WI38 (cell line): Measurements from ENCODE around the gene KRT17.

Experiments
- H3K4me3 ChIP-seq: 2 replicates; pipeline ENCODE4 v1.5.1; 2011; ENCODE audit warnings: low read depth, mild to moderate bottlenecking, control low read depth, low read length
- TF ChIP-seq, protein P1 (sequence below): IDR thresholded peaks from 2 replicates; pipeline ENCODE4 v1.5.1; 2012; ENCODE audit warnings: low read depth, mild to moderate bottlenecking, control low read depth, low read length

The KRT17 gene

DNA sequence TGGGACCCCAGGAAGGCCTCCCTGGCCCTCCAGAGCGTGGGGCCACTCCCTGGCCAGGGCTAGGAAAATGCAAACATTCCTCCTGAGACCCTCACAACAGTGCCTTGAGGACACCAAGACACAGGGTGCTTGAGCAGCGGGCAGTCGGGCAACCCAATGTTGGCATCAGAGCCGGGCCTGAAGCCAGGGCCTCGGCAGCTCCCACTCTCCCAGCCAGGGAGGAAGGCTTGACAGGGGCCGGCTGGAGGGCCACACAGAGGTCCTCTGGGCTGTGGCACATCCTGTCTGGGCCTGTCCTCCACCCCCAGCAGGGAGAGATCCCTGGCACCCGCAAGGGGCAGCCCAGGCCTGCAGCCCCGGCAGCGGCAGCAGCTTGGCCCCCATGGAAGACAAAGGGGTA, 12.3 kb upstream of the KRT17 start:
- no peak overlapping the region for H3K4me3 ChIP-seq
- TF ChIP-seq, protein P1, sequence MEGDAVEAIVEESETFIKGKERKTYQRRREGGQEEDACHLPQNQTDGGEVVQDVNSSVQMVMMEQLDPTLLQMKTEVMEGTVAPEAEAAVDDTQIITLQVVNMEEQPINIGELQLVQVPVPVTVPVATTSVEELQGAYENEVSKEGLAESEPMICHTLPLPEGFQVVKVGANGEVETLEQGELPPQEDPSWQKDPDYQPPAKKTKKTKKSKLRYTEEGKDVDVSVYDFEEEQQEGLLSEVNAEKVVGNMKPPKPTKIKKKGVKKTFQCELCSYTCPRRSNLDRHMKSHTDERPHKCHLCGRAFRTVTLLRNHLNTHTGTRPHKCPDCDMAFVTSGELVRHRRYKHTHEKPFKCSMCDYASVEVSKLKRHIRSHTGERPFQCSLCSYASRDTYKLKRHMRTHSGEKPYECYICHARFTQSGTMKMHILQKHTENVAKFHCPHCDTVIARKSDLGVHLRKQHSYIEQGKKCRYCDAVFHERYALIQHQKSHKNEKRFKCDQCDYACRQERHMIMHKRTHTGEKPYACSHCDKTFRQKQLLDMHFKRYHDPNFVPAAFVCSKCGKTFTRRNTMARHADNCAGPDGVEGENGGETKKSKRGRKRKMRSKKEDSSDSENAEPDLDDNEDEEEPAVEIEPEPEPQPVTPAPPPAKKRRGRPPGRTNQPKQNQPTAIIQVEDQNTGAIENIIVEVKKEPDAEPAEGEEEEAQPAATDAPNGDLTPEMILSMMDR, result no peak

DNA sequence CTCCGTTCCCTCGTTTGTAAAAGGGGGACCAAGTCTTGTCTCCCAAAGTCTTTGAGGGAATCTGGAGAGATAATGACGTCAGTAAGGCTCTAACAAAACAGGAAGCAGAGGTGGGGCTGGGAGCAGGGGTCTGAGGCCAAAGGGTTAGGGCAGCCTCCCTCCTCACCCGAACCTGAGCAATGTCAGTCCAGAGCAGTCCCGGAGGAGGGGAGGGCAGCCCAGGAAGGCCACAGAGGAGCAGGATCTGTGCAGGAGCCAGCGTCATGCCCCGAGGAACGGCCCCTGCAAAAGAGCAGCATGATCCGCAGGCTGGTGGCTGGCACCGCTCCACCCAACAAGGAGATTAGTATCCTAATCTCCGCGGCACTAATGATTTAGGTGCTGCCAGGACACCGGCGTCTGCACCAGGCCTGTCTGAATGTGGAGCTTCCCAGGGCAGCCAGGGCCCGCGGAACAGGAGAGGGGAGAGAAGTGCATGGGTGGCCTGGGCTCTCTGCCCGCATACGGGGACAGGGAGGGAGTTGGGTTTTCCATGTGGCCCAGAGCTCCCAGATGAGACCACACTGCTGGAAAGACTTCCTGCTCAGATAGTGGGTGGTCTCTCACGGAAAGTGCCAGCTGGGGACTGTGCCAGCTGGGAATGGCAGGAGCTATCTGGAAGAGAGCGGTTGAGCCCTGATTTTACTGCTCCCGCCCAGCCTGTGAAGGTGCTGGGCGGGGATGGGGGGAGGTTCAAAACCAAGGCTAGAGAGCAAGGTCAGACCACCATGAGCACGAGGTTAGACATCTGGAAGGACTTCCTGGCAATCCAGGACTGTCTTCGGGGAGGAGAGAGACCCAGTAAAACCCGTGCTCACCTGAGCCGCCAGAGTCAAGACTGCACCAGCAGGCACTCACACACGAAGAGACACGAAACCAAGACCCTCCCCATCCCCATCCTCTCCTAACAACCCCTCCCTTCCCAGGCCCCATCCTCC, 11.0 kb upstream of the KRT17 start:
- H3K4me3 ChIP-seq, result no peak overlapping the region
- TF ChIP-seq, protein P1, result no peak

DNA sequence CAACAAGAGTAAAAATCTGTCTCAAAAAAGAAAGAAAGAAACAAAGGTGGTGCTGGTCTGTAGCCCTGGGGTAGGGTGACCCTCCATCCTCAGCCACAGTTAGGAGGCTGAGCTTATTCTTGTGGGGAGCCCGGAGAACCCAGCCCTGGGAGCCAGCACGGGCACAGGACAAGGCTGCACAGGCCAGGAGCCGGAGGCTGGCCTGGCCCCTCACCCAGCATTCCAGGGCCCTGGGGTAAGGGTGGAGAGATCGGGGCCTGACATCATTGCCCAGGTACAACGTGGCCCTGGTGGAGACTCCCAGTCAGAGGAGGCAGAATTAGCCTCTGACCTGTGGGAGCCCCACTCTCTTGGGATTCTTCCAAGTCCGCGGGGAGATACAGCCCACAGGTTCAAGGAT, 10.3 kb upstream of the KRT17 start:
- H3K4me3 ChIP-seq, result no peak overlapping the region

DNA sequence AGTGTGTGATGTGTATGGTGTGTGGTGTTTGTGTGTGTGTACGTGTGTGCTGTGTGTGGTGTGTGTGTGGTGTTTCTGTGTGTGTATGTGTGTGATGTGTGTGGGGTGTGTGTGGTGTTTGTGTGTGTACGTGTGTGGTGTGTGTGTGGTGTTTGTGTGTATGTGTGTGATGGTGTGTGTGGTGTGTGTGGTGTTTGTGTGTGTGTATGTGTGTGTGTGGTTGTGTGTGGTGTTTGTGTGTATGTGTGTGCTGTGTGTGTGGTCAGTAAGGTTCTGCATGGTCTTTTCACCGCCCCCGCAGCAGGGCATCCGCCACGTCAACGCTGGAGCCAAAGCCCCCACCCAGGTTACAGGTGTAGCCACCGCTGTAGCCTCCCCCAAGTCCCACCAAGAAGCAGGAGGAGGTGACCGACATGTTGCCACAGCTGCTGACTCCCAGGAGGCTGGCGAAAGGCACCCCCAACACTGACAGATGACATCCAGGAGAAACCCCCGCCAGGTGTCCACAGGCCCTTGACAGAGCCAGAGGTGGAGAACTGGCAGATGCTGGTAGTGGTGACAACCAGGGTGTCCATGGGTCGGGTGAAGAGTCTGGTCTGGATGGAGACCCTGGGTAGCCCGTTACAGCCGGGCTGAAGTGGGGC, 9.3 kb upstream of the KRT17 start:
- TF ChIP-seq, protein P1, result no peak
- H3K4me3 ChIP-seq, result no peak overlapping the region

More for the DNA sequence above, 10.3 kb upstream of the KRT17 start:
- TF ChIP-seq, protein P1, result no peak

DNA sequence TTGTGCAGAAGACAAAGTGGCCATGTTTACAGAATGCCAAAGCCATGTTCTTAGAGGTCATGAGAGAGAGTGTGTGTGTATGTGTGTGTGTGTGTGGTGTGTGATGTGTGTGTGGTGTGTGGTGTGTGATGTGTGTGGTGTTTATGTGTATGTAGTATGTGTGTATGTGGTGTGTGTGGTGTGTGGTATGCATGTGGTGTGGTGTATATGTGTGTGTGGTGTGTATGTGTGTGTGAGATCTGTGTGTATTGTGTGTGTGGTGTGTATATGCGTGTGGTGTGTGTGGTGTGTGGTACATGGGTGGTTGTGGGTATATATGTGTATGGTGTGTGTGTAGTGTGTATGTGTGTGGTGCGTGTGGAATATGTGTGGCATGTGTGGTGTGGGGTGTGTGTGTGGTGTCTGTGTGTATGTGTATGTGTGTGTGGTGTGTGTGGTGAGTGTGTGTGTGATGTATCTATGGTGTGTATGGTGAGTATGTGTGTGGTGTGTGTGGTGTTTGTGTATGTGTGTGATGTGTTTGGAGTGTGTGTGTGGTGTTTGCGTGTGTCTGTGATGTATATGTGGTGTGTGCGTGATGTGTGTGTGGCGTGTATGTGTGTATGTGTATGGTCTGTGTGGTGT, 8.2 kb upstream of the KRT17 start:
- H3K4me3 ChIP-seq, result no peak overlapping the region

DNA sequence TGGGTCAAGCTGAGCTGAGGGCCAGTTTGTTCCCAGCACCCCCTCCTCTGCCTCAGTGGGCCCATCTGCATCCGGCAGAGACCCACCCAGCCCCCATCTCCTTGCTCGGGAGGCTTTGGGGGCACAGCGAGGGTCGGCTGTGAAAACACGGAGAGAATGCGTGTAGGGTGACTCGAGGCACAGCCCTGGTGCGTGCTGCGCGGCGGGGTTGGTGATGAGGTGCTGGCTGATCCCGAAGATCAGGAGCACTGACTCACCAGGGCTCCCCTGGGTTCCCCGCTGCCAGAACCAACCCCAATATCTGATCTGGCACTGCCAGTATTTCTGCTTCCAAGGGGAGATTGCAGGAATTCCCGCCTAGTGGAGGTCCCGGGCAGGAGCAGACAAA, 7.5 kb upstream of the KRT17 start:
- TF ChIP-seq, protein P1, result no peak
- no peak overlapping the region for H3K4me3 ChIP-seq

More for the DNA sequence above, 8.2 kb upstream of the KRT17 start:
- TF ChIP-seq, protein P1, result no peak
